Vagina (tissue), 2 donors: Measurements from ENCODE around the gene ZSCAN10. TPM values are rescaled to one million over a fixed set of nuclear protein-coding genes. Genes with fewer than 3 reads are reported as not detected.

Source experiments
- DNase-seq, 2 donors: peaks; one replicate each; pipeline ENCODE4 v3.0.0-alpha.2; 2017; ENCODE audit errors: extremely low spot score in 2 of 2
- H3K27ac ChIP-seq: fragments of 200-600 bp; sonication (generic); one replicate; pipeline ENCODE4 v1.5.1; 2019
- H3K27me3 ChIP-seq: fragments of 200-600 bp; sonication (generic); one replicate; pipeline ENCODE4 v1.5.1; 2019
- H3K36me3 ChIP-seq, 2 donors: fragments of 200-600 bp; sonication (generic); one replicate each; pipeline ENCODE4 v1.5.1; 2017 to 2019
- H3K4me1 ChIP-seq: fragments of 200-600 bp; sonication (generic); one replicate; pipeline ENCODE4 v1.5.1; 2019
- H3K4me3 ChIP-seq, 2 donors: fragments of 200-600 bp; sonication (generic); 1 replicate in 1 of 2; 2 replicates in 1 of 2; pipeline ENCODE4 v1.5.1; 2016 to 2019
- H3K9me3 ChIP-seq: fragments of 200-600 bp; sonication (generic); one replicate; pipeline ENCODE4 v1.5.1; 2019
- POLR2A ChIP-seq, 2 donors: fragments of 450-650 bp; IDR thresholded peaks; one replicate each; pipeline ENCODE4 v1.6.1; 2017; ENCODE audit warnings: antibody characterized with exemption in 2 of 2, mild to moderate bottlenecking in 2 of 2, moderate library complexity in 2 of 2
- POLR2AphosphoS5 ChIP-seq, 2 donors: sonication (generic); formaldehyde crosslinking; IDR thresholded peaks; one replicate each; pipeline ENCODE4 v1.9.0; 2017; ENCODE audit warnings: antibody characterized with exemption in 2 of 2, mild to moderate bottlenecking in 2 of 2, low read depth in 1 of 2; ENCODE audit not compliant: insufficient read depth in 1 of 2
- intact Hi-C: fragments of 100-400 bp; cut with DNase I; formaldehyde crosslinking; loops from one replicate; pipeline ENCODE4 v1.15.1; 2023
- total RNA-seq: library from RNA; depleted of rRNA; stranded (reverse); fragments of >200 nt; gene quantifications from one replicate; pipeline ENCODE4 v1.2.3, GENCODE V29; 2016
- TF ChIP-seq, protein P1 (sequence below), 3 experiments: fragments of 450-650 bp in 2 of 3; fragments of 200-600 bp in 1 of 3; sonication (generic) in 1 of 3; IDR thresholded peaks; one replicate each; pipeline ENCODE4 v1.5.1; 2017 to 2019; ENCODE audit warnings: antibody characterized with exemption in 3 of 3, mild to moderate bottlenecking in 2 of 3, moderate library complexity in 2 of 3

ZSCAN10 gene
- total RNA-seq, 1 donor from 2014 or later: not detected

DNA sequence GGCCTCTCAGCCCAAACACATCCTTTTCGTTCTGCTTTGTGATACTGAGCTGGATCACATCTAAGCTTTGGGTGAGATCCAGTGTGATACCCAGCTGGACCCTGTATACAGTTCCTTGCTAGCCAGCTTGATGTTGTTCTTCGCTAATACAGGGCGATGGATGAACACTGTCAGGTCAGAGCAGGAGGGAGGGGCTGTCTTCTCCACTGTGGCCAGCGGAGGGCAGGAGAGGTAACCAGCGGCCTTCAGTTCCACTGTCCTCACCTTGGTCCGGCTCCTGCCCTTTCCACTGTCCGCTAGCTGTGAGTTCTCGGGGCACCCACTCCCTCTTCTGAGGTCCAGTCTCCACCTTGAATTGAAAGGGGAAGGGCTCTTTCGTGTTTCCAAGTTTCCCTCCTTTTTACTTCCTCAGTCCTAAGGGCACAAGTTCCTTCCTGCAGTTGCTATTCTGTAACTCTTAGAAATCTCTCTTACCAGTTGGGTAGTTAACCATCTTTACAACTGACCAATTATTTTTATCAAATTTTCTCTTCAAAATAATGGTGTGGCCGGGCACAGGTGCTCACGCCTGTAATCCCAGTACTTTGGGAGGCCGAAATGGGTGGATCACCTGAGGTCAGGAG is 32.8 kb upstream of the ZSCAN10 start:
- Histone ChIP-seq H3K4me1 (peaks cover 51% of the 10 kb centered on the region), H3K27ac (no peak overlapping the region), H3K36me3 (no peaks in the 10 kb centered on the region), H3K4me3 (no peak overlapping the region), H3K9me3 (no peaks in the 10 kb centered on the region), H3K27me3 (no peaks in the 10 kb centered on the region)
- no peak for DNase-seq
- intact Hi-C loops: no loop called here
- TF ChIP-seq, protein P1, sequence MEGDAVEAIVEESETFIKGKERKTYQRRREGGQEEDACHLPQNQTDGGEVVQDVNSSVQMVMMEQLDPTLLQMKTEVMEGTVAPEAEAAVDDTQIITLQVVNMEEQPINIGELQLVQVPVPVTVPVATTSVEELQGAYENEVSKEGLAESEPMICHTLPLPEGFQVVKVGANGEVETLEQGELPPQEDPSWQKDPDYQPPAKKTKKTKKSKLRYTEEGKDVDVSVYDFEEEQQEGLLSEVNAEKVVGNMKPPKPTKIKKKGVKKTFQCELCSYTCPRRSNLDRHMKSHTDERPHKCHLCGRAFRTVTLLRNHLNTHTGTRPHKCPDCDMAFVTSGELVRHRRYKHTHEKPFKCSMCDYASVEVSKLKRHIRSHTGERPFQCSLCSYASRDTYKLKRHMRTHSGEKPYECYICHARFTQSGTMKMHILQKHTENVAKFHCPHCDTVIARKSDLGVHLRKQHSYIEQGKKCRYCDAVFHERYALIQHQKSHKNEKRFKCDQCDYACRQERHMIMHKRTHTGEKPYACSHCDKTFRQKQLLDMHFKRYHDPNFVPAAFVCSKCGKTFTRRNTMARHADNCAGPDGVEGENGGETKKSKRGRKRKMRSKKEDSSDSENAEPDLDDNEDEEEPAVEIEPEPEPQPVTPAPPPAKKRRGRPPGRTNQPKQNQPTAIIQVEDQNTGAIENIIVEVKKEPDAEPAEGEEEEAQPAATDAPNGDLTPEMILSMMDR (IDR thresholded peaks at IDR 0.05): no peak
- TF ChIP-seq POLR2AphosphoS5 (IDR thresholded peaks at IDR 0.05; ENCODE audit: insufficient read depth in 1 of 2, low read depth in 1 of 2): no peak
- no peak for TF ChIP-seq POLR2A (IDR thresholded peaks at IDR 0.05)

- Histone ChIP-seq H3K4me1 (peaks cover 51% of the 10 kb centered on the region), H3K9me3 (no peaks in the 10 kb centered on the region), H3K27ac (peak overlapping the region; percentile 68), H3K36me3 (no peaks in the 10 kb centered on the region), H3K27me3 (no peaks in the 10 kb centered on the region), H3K4me3 (peak overlapping the region; percentile 45 to 46)
- TF ChIP-seq POLR2AphosphoS5 (IDR thresholded peaks at IDR 0.05; ENCODE audit: insufficient read depth in 1 of 2, low read depth in 1 of 2): peak; percentile 52 to 53
- no peak for TF ChIP-seq POLR2A (IDR thresholded peaks at IDR 0.05)
- TF ChIP-seq, protein P1 (IDR thresholded peaks at IDR 0.05): peak; percentile 55 to 78 (median 78)
- DNase-seq: no peak
- intact Hi-C loops: no loop called here
Observed at GRCh38 chr16:3129137-3130131, 30.3 kb upstream of the ZSCAN10 start.

GRCh38 chr16:3127745-3128144 is 28.7 kb upstream of the ZSCAN10 start:
- H3K4me3 ChIP-seq: no peak overlapping the region

DNA sequence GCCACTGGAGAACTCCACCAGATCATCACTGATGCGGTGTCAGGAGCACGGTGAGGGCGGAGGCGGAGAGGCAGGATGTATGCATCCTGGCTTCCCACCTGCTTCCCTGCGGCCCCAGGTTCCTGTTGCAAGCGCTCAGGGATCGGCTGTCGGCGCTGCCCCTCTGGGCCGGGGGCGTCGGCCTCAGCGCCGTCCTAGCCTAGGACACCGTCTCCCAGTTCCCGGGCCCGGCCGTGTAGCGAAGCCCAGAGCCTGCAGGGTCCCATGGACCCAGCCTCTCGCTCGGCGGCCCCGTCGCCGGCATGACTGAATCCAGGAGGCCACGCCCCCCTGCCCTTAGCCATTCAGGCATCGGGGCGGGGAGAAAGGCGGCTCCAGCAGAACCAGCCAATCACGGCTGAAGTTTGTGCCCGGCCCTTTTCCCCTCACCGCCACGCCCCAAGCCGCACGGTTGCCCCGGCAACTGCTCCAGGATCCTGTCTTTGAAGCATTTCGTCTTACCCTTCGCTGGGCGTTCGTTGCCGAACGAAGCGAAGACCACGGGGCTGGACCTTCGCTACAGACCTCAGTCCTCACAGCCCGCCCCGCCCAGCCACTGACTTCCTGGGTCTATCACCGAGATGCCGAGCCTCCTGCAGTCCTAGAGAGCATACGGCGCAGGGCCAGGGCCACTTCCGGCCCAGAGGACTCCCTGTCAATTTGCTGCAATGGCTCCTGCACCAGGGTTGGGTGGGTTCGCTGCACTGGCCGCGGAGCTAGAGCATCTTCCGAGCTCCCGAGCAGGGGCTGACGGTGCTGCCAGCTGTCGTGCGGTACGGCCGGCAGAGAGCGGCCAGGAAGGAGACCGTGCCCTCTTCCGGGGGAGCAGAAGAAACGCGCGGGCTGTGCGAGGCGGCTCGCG is 25.1 kb upstream of the ZSCAN10 start:
- Histone ChIP-seq H3K9me3 (no peaks in the 10 kb centered on the region), H3K4me3 (peak overlapping the region; percentile 58 to 63), H3K36me3 (peaks cover 0 to 10% of the 10 kb centered on the region in 2 donors), H3K27me3 (no peaks in the 10 kb centered on the region), H3K4me1 (peaks cover 43% of the 10 kb centered on the region), H3K27ac (peak overlapping the region; percentile 37)
- intact Hi-C loops: no loop called here
- peak; percentile 77 to 80 for TF ChIP-seq POLR2AphosphoS5 (IDR thresholded peaks at IDR 0.05; ENCODE audit: insufficient read depth in 1 of 2, low read depth in 1 of 2)
- TF ChIP-seq POLR2A (IDR thresholded peaks at IDR 0.05): no peak
- DNase-seq: peak in 1 of 2 donors; percentile 94

More at GRCh38 chr16:3127745-3128144, 28.7 kb upstream of the ZSCAN10 start:
- Histone ChIP-seq H3K27me3 (no peaks in the 10 kb centered on the region), H3K4me1 (peaks cover 49% of the 10 kb centered on the region), H3K27ac (no peak overlapping the region), H3K9me3 (no peaks in the 10 kb centered on the region), H3K36me3 (no peaks in the 10 kb centered on the region)
- DNase-seq: no peak
- TF ChIP-seq POLR2AphosphoS5 (IDR thresholded peaks at IDR 0.05; ENCODE audit: insufficient read depth in 1 of 2, low read depth in 1 of 2) (no peak), POLR2A (IDR thresholded peaks at IDR 0.05) (no peak)
- TF ChIP-seq, protein P1 (IDR thresholded peaks at IDR 0.05): no peak
- intact Hi-C loops: no loop called here
